HepG2 (cell line): ENCODE data around the gene GTF2I. TPM values are rescaled to one million over a fixed set of nuclear protein-coding genes. Genes with fewer than 3 reads are reported as not detected.

Source experiments
- FLYWCH1 ChIP-seq: sonication (generic); formaldehyde crosslinking; IDR thresholded peaks from 2 replicates; pipeline ENCODE4 v1.8.1; 2023; ENCODE audit warnings: mild to moderate bottlenecking, missing genetic modification reagents
- HOXA5 ChIP-seq: sonication (generic); formaldehyde crosslinking; IDR thresholded peaks from 2 replicates; pipeline ENCODE4 v1.4.0; 2020; ENCODE audit warnings: missing genetic modification reagents
- RARA ChIP-seq: IDR thresholded peaks from 2 replicates; pipeline ENCODE4 v1.6.1; 2016; ENCODE audit warnings: missing genetic modification reagents, missing compliant biosample characterization
- SMAD1 ChIP-seq: sonication (generic); formaldehyde crosslinking; IDR thresholded peaks from 2 replicates; pipeline ENCODE4 v1.4.0; 2020; ENCODE audit warnings: missing genetic modification reagents, low read depth, mild to moderate bottlenecking, borderline replicate concordance
- U2AF2 ChIP-seq: fragments of 200-400 bp; formaldehyde crosslinking; IDR thresholded peaks from 2 replicates; pipeline ENCODE4 v1.6.1; 2017; ENCODE audit warnings: low read depth, mild to moderate bottlenecking, low read length
- ZFX ChIP-seq: sonication (generic); formaldehyde crosslinking; IDR thresholded peaks from 2 replicates; pipeline ENCODE4 v1.4.0; 2020; ENCODE audit warnings: mild to moderate bottlenecking, low read depth, missing genetic modification reagents, moderate library complexity
- ZKSCAN5 ChIP-seq: sonication (generic); formaldehyde crosslinking; IDR thresholded peaks from 2 replicates; pipeline ENCODE4 v1.5.1; 2020; ENCODE audit warnings: mild to moderate bottlenecking, missing genetic modification reagents
- ZNF180 ChIP-seq: sonication (generic); formaldehyde crosslinking; IDR thresholded peaks from 2 replicates; pipeline ENCODE4 v1.4.0; 2020; ENCODE audit warnings: low read depth, missing genetic modification reagents, borderline replicate concordance
- ZNF205 ChIP-seq: IDR thresholded peaks from 2 replicates; pipeline ENCODE4 v1.6.1; 2018; ENCODE audit warnings: missing biosample characterization, missing genetic modification reagents
- ZNF772 ChIP-seq: sonication (generic); formaldehyde crosslinking; IDR thresholded peaks from 2 replicates; pipeline ENCODE4 v1.5.0; 2020; ENCODE audit warnings: mild to moderate bottlenecking, missing genetic modification reagents
- ZSCAN25 ChIP-seq: sonication (generic); formaldehyde crosslinking; IDR thresholded peaks from 2 replicates; pipeline ENCODE4 v1.8.0; 2022; ENCODE audit warnings: mild to moderate bottlenecking, missing genetic modification reagents
- polyA plus RNA-seq, 8 experiments: library from polyadenylated mRNA; depleted of rRNA in 3 of 8; stranded (reverse) in 7 of 8; unstranded in 1 of 8; fragments of >200 nt; fragmentation: Illumina TruSeq in 4 of 8; extraction: Trizol in 4 of 8; gene quantifications; 2 replicates each; pipeline versions ENCODE4 v1.2.1 to v1.2.3, GENCODE V29; 2011 to 2016; ENCODE audit warnings: low read depth in 4 of 8, missing spikeins in 1 of 8, mixed read lengths in 1 of 8; ENCODE audit not compliant: insufficient read depth in 1 of 8
- total RNA-seq, 5 experiments: library from RNA; depleted of rRNA; stranded (reverse); fragments of >200 nt; fragmentation: Illumina TruSeq; extraction: Trizol; gene quantifications; 2 replicates each; pipeline ENCODE4 v1.2.3, GENCODE V29; 2016; ENCODE audit warnings: low read depth in 1 of 5
- TF ChIP-seq, protein P1 (sequence below): sonication (generic); formaldehyde crosslinking; conservative IDR thresholded peaks from 2 replicates; pipeline ENCODE4 v1.5.0; 2020; ENCODE audit warnings: missing genetic modification reagents
- TF ChIP-seq, protein P2 (sequence below): sonication (generic); formaldehyde crosslinking; IDR thresholded peaks from 2 replicates; pipeline ENCODE4 v1.4.0; 2020; ENCODE audit warnings: missing genetic modification reagents
- TF ChIP-seq, protein P3 (sequence below): sonication (generic); formaldehyde crosslinking; IDR thresholded peaks from 2 replicates; pipeline ENCODE4 v1.9.0; 2022; ENCODE audit warnings: missing genetic modification reagents, mild to moderate bottlenecking, borderline replicate concordance
- TF ChIP-seq, protein P4 (sequence below), 2 experiments: sonication (generic) in 1 of 2; formaldehyde crosslinking in 1 of 2; IDR thresholded peaks; 2 replicates each; pipeline versions ENCODE4 v1.4.0 to v1.6.1; 2016 to 2020; ENCODE audit warnings: borderline replicate concordance in 1 of 2, low read depth in 1 of 2, mild to moderate bottlenecking in 1 of 2, missing genetic modification reagents in 1 of 2
- TF ChIP-seq, protein P5 (sequence below): sonication (generic); formaldehyde crosslinking; IDR thresholded peaks from 2 replicates; pipeline ENCODE4 v1.4.0; 2020; ENCODE audit warnings: missing genetic modification reagents, mild to moderate bottlenecking, borderline replicate concordance
- TF ChIP-seq, protein P6 (sequence below): IDR thresholded peaks from 2 replicates; pipeline ENCODE4 v1.6.1; 2012; ENCODE audit warnings: inconsistent platforms

GTF2I gene
- total and polyA plus RNA-seq, 2 of the 13 experiments (the other 11 are each of a cell fraction or from before 2014, with no cell fraction given), result 74.6 to 125 TPM

DNA sequence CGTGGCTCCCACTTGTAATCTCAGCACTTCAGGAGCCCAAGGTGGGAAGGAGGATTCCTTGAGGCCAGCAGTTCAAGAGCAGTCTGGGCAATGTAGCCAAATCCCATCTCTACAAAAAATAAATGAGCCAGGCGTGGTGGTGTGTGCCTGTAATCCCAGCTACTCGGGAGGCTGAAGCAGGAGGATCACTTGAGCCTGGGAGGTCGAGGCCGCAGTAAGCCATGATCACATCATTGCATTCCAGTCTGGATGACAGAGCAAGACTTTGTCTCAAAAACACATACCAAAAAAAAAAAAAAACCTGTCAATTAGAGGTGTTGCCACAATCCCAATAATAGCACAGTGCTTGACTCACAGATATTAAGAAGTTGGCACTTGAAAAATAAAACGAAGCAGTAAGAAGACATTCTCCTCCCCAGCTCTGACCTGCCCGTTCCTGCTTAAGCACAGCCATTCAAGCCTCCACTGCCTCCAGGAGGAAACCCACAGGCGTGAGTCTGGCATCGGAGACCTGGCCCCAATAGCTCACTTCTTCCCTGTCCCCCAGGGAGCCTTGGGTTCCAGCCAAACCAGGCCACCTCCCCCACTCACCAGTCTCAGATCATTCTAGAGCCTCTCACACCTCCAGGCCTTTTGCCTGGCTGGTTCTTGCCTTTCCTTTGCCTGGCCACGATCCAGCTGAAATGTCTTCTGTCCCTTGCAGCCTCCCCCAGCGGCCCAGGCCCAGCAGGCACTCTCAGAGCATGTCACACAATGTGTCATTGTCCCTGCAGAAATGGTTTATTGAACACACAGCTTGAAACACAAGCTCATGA lies 45.3 kb upstream of the GTF2I start (continued):
- TF ChIP-seq, protein P1, sequence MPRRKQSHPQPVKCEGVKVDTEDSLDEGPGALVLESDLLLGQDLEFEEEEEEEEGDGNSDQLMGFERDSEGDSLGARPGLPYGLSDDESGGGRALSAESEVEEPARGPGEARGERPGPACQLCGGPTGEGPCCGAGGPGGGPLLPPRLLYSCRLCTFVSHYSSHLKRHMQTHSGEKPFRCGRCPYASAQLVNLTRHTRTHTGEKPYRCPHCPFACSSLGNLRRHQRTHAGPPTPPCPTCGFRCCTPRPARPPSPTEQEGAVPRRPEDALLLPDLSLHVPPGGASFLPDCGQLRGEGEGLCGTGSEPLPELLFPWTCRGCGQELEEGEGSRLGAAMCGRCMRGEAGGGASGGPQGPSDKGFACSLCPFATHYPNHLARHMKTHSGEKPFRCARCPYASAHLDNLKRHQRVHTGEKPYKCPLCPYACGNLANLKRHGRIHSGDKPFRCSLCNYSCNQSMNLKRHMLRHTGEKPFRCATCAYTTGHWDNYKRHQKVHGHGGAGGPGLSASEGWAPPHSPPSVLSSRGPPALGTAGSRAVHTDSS, result no peak
- TF ChIP-seq, protein P2, sequence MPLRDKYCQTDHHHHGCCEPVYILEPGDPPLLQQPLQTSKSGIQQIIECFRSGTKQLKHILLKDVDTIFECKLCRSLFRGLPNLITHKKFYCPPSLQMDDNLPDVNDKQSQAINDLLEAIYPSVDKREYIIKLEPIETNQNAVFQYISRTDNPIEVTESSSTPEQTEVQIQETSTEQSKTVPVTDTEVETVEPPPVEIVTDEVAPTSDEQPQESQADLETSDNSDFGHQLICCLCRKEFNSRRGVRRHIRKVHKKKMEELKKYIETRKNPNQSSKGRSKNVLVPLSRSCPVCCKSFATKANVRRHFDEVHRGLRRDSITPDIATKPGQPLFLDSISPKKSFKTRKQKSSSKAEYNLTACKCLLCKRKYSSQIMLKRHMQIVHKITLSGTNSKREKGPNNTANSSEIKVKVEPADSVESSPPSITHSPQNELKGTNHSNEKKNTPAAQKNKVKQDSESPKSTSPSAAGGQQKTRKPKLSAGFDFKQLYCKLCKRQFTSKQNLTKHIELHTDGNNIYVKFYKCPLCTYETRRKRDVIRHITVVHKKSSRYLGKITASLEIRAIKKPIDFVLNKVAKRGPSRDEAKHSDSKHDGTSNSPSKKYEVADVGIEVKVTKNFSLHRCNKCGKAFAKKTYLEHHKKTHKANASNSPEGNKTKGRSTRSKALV (CRISPR knock-in tag), result no peak
- no peak for TF ChIP-seq HOXA5 (CRISPR knock-in tag)
- TF ChIP-seq ZNF772 (CRISPR knock-in tag), result peak; percentile 52; the same call in 1 of the 2 replicates
- TF ChIP-seq, protein P3, sequence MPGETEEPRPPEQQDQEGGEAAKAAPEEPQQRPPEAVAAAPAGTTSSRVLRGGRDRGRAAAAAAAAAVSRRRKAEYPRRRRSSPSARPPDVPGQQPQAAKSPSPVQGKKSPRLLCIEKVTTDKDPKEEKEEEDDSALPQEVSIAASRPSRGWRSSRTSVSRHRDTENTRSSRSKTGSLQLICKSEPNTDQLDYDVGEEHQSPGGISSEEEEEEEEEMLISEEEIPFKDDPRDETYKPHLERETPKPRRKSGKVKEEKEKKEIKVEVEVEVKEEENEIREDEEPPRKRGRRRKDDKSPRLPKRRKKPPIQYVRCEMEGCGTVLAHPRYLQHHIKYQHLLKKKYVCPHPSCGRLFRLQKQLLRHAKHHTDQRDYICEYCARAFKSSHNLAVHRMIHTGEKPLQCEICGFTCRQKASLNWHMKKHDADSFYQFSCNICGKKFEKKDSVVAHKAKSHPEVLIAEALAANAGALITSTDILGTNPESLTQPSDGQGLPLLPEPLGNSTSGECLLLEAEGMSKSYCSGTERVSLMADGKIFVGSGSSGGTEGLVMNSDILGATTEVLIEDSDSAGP, result no peak
- TF ChIP-seq, protein P4, sequence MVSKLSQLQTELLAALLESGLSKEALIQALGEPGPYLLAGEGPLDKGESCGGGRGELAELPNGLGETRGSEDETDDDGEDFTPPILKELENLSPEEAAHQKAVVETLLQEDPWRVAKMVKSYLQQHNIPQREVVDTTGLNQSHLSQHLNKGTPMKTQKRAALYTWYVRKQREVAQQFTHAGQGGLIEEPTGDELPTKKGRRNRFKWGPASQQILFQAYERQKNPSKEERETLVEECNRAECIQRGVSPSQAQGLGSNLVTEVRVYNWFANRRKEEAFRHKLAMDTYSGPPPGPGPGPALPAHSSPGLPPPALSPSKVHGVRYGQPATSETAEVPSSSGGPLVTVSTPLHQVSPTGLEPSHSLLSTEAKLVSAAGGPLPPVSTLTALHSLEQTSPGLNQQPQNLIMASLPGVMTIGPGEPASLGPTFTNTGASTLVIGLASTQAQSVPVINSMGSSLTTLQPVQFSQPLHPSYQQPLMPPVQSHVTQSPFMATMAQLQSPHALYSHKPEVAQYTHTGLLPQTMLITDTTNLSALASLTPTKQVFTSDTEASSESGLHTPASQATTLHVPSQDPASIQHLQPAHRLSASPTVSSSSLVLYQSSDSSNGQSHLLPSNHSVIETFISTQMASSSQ (IDR thresholded peaks at IDR 0.05; ENCODE audit: low read depth), result no peak
- TF ChIP-seq, protein P4 (CRISPR knock-in tag; IDR thresholded peaks at IDR 0.05; ENCODE audit: borderline replicate concordance), result no peak
- no peak for TF ChIP-seq SMAD1 (CRISPR knock-in tag)
- TF ChIP-seq, protein P5, sequence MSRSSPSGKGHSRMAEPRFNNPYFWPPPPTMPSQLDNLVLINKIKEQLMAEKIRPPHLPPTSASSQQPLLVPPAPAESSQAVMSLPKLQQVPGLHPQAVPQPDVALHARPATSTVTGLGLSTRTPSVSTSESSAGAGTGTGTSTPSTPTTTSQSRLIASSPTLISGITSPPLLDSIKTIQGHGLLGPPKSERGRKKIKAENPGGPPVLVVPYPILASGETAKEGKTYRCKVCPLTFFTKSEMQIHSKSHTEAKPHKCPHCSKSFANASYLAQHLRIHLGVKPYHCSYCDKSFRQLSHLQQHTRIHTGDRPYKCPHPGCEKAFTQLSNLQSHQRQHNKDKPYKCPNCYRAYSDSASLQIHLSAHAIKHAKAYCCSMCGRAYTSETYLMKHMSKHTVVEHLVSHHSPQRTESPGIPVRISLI (CRISPR knock-in tag), result 0 out of 2 replicates have a peak, but pooled peaks have one; percentile 31
- TF ChIP-seq RARA (CRISPR knock-in tag), result no peak
- TF ChIP-seq ZSCAN25 (CRISPR knock-in tag), result no peak
- TF ChIP-seq ZFX (CRISPR knock-in tag), result peak; percentile 77
- no peak for TF ChIP-seq ZKSCAN5 (CRISPR knock-in tag)
- no peak for TF ChIP-seq ZNF180 (CRISPR knock-in tag)
- TF ChIP-seq FLYWCH1 (CRISPR knock-in tag), result no peak
- TF ChIP-seq ZNF205 (CRISPR knock-in tag), result 0 out of 2 replicates have a peak, but pooled peaks have one; percentile 23
- TF ChIP-seq, protein P6, sequence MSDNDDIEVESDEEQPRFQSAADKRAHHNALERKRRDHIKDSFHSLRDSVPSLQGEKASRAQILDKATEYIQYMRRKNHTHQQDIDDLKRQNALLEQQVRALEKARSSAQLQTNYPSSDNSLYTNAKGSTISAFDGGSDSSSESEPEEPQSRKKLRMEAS, result peak; percentile 24; the same call in 1 of the 2 replicates
- TF ChIP-seq U2AF2, result no peak
